Measurements from ENCODE around the gene VASP.
A peak's percentile ranks its signal among the peaks of the same experiment; 100 is the strongest.

The VASP gene

DNA sequence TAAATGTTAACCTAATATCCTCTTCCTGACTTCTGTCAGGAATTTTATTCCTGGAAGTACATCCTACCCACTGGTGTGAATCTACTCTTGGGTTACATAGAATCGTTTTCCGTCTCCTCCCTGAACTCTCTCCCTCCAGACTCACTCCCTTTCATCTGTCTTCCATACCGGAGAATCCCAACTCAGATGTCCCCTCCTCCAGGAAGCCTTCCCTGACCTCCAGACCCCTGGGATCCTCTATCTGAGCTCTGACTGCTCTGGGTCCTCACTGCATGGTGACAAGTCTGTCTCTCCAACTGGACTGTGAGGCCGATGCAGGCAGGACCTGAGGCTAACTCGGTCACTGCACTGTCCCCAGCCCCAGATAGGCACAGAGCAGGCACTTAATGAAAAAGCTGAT is 52.8 kb downstream of the VASP start:
- no peak for DNase-seq

DNA sequence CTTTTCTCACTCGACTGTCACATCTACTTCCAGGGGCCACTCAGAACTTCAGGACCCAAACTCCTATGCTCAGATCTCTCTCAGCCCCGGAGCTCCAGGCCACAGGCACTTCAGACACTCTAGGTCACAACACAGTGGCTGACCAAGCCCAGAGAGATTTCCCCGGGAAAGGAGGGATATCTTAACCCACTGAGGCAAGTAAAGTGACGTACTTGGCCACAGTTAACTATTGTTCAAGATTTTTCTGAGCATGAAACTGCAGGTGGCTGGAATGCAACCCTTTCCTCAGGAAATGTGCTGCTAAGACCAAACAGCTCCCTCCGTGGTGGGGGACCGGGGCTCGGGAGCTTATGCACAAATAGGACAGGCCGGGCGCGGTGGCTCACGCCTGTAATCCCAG is 53.4 kb downstream of the VASP start:
- no peak for DNase-seq

DNA sequence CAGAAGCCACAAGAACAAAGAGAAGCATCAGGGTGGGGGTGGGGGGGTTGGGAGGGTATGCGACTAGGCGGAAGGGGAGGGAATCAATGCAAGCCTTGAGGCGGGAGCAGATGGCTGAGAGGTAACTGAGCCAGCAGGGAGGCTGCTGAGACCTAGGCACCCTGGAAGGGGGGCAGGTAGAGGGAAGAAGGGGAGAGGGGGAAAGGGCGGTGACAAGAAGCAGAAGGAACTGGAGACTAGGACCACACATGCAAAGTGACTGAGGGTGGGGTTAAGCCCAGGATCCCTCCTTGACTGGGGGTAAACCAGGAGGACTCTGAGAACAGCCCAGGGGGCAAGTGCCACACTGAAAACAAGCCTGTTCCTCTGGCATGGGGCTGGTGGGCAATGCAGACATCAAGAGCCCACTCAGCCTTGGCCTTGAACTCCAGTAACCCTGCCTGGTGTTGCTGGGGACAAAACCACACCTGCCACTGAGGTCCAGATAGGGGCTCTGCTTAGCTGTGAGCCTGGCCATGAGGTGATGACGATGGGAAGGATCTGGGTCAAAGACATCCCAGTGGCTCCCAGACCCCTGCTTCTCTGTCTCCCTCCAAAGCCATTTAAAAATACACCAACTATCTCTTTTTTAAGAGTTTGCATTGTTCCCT is 57.0 kb downstream of the VASP start:
- DNase-seq, result no peak

DNA sequence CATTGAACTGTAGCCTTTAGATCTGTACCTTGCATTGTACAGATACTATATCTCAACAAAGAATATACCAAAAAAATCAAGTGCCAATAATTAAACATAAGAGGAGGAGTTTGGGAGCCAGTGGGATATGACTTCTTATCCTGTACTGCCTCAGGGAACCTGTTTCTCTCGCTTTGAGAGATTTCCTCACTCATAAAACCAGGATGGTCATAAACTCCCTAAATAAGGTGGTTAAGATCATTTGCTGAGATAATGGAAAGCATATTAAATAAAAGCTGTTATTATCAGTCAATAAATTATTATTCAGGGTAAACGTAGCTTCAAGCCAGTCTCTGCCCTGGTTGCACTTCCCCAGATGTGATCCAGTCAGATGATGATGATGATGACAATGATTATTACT is 60.3 kb downstream of the VASP start:
- DNase-seq, result no peak

DNA sequence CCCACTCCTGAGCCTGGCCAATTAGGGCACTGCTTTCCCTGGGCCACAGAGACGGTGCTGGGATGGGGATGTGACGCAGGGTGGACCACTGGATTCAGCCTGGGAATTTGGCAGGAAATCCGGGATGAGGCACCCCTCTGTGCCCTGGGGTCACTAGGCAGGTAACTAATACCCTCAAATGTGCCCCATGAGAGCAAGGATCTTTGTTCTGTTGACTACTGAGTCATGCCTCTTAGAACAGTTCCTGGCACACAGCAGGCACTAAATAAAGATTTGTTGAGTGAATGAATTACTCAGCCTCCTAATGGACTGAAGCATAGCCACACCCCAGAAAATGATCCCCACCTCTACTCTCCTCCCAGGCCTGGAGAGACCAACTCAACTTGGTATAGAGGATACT is 61.5 kb downstream of the VASP start:
- no peak for DNase-seq

DNA sequence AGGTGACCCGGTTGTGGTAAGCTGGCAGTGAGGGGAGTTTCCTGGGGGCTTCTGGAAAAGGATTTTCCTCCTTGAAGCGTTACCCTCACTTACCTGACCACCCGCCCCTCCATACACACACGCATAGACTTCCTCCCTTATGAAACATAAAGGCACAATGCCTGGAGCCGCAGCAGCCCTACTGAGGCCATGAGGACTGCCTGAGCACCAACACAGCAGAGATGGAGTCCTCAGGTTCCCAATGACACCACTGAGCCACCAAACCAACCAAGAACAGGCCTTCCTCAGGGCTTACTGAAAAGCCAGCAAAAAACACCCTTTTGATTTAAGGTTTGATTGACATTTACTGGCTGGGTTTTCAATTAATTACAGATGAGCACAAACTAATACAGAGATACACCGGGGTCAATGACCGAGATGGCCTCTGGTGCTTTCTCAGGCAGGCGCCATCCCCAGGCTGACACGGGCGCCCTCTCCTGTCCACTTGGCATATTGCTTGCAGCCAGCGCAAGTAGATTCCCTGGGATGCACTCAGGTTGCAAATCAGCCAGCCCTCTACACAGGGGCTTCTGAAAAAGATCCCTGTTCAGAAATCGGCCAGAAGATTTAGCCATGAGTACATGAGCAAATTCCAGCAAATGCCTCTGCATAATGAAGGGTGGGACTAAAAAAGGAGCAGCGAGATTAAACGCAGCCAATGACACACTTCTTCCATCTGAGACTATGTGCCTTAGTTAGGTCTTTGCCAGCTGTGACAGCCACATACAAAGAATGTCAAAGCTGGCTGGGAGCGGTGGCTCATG is 62.5 kb downstream of the VASP start:
- peak; percentile 69 for DNase-seq

DNA sequence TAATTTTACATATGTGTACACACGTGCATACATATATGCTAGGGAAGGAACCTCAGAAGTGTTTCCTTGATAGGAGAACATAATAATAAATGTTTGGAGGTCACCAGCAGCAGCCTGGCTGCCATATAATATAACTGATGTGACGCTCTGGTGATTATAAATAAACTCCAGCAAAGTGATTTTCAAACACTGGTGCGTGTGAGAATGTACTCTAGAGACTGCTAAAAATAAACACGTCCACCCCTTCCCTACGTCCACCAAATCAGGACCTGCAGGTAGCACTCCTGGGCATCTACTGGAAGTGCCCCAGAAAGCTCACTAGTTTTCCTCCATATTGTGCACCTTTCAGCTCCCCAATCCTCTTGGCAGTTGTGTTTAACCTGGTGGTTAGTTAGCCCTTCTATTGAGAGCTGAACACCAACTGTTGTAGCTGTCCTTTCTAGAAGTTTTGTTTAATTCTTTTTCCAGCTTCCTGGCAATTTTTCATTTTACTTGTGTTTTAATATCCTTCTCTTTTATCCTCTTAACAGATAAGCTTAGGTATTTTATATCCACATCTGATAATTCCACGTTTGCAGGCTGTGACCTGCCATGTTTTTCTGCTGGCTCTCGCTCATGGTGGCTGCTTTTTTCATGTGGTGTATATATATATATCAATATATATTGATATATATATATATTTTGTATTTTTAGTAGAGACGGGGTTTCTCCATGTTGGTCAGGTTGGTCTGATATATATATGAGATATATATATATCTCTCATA is 64.4 kb downstream of the VASP start:
- DNase-seq, result no peak

DNA sequence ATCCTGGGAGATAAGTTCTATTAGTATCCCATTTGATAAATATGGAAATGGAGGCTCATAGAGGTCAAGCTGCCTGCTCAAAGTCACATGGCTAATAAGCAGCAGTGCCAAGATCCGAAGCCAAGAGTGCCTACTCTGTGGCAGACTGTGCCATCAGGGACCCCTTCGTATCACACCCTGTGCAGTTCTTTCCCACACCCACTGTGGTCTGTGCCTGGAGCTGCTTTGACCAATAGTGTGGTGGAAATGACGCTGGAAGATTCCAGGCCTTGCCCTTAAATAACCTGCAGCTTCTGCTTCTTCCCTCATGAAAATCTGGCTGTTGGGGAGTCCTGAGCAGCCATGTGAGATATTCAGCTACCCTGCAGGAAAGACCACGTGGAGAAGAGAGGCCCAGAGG is 67.2 kb downstream of the VASP start:
- no peak for DNase-seq

DNA sequence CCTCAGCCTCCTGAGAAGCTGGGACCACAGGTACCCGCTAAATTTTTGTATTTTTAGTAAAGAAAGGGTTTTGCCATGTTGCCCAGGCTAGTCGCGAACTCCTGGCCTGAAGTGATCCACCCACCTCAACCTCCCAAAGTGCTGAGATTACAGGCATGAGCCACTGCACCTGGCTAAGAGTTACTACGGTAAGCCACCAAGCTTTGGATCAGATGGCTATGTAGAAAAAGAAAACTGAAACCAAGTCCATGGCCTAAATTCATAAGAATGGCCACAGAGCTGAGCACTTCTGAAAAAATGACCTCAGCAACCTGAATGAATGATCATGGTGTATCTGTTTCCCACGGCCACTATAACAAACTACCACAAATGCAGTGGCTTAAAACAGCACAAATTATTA is 67.9 kb downstream of the VASP start:
- DNase-seq, result no peak
